Right lobe of liver (tissue), 6 donors: ENCODE results near the gene BTBD17. TPM values are rescaled to one million over a fixed set of nuclear protein-coding genes. Genes with fewer than 3 reads are reported as not detected.

Experiments used
- ATAC-seq, 4 donors: fragments of 200-7000 bp; cut with Tn5 transposase; one replicate each; pipeline ENCODE4 v1.9.1; 2020; ENCODE audit warnings: mild to moderate bottlenecking in 4 of 4, moderate library complexity in 4 of 4
- DNase-seq, 3 donors: peaks; one replicate each; pipeline ENCODE4 v3.0.0-alpha.2; 2020
- H3K27ac ChIP-seq, 3 donors: fragments of 200-600 bp; one replicate each; pipeline ENCODE4 v1.8.0; 2022
- H3K27me3 ChIP-seq, 2 donors: fragments of 200-600 bp; one replicate each; pipeline ENCODE4 v1.8.0; 2022
- H3K36me3 ChIP-seq, 4 donors: fragments of 200-600 bp; sonication (generic) in 1 of 4; one replicate each; pipeline versions ENCODE4 v1.5.1 to v1.8.0; 2017 to 2022; ENCODE audit warnings: control low read depth in 1 of 4
- H3K4me1 ChIP-seq, 4 donors: fragments of 200-600 bp; sonication (generic) in 1 of 4; one replicate each; pipeline versions ENCODE4 v1.5.1 to v1.8.0; 2017 to 2022; ENCODE audit warnings: control low read depth in 1 of 4
- H3K4me3 ChIP-seq, 3 donors: fragments of 200-600 bp; one replicate each; pipeline ENCODE4 v1.8.0; 2022
- H3K9me3 ChIP-seq, 4 donors: fragments of 200-600 bp; sonication (generic) in 1 of 4; one replicate each; pipeline versions ENCODE4 v1.5.1 to v1.8.0; 2017 to 2022; ENCODE audit warnings: control low read depth in 1 of 4
- CTCF ChIP-seq, 4 donors: fragments of 200-600 bp in 3 of 4; fragments of 450-650 bp in 1 of 4; IDR thresholded peaks; one replicate each; pipeline versions ENCODE4 v1.5.1 to v1.8.0; 2016 to 2022; ENCODE audit warnings: antibody characterized with exemption in 4 of 4, mild to moderate bottlenecking in 2 of 4
- POLR2A ChIP-seq: fragments of 450-650 bp; IDR thresholded peaks from one replicate; pipeline ENCODE4 v1.6.1; 2017; ENCODE audit warnings: antibody characterized with exemption, mild to moderate bottlenecking
- WGBS: methylation state at CpG from one replicate; pipeline ENCODE4 v1.1.6; 2018; ENCODE audit warnings: low coverage, low lambda C conversion rate; ENCODE audit not compliant: insufficient coverage; ENCODE audit errors: missing lambda C conversion rate; 5-methylcytosine and 5-hydroxymethylcytosine counted together
- intact Hi-C, 2 donors: fragments of 100-400 bp; cut with DNase I; formaldehyde crosslinking; loops; one replicate each; pipeline versions ENCODE4 v1.11.2 to v1.14.1; 2022
- total RNA-seq, 6 experiments: library from RNA; depleted of rRNA in 2 of 6; stranded (reverse); fragments of >200 nt in 2 of 6; fragmentation: NEBNext Ultra II Directional in 3 of 6; extraction: Animal tissue kit (Norgen Biotek cat#: 25700) in 3 of 6; gene quantifications; one replicate each; pipeline versions ENCODE4 v1.1.0 to v1.2.4, GENCODE V29; 2016 to 2023
- donor health status: DM: no; HTN: yes; CAD: no.
- donor health status: DM: no; HTN: no; CAD: no.
- donor health status: DM: no; HTN: no; CAD: no.
- donor health status: DM: no; HTN: yes; CAD: no.
- donor health status: DM: no; HTN: yes; CAD: no.

BTBD17 gene
- total RNA-seq, 6 experiments from 2014 or later = not detected

GRCh38 chr17:74389084-74389753 is 27.6 kb upstream of the BTBD17 start:
- DNase-seq = no peak
- 73% methylated on average over 7 of the region's 12 CpGs for WGBS
- Histone ChIP-seq H3K9me3 (no peaks in the 10 kb centered on the region), H3K4me3 (no peak overlapping the region), H3K27ac (no peak overlapping the region), H3K36me3 (no peaks in the 10 kb centered on the region), H3K4me1 (peaks cover 0 to 5% (median 0%) of the 10 kb centered on the region in 4 donors), H3K27me3 (no peaks in the 10 kb centered on the region)
- ATAC-seq = no peak
- TF ChIP-seq CTCF (IDR thresholded peaks at IDR 0.05) = no peak
- intact Hi-C loops = no loop called here

GRCh38 chr17:74387365-74388218 is 25.9 kb upstream of the BTBD17 start:
- WGBS = 77% methylated on average over 5 of the region's 17 CpGs
- TF ChIP-seq CTCF (IDR thresholded peaks at IDR 0.05) (no peak), POLR2A (no peak)
- Histone ChIP-seq H3K4me3 (no peak overlapping the region), H3K27ac (no peak overlapping the region), H3K36me3 (no peaks in the 10 kb centered on the region), H3K27me3 (no peaks in the 10 kb centered on the region), H3K9me3 (no peaks in the 10 kb centered on the region), H3K4me1 (peaks cover 0 to 5% (median 0%) of the 10 kb centered on the region in 4 donors)
- ATAC-seq (peak in 1 of 4 donors; percentile 13), DNase-seq (no peak)
- intact Hi-C loops = no loop called here

GRCh38 chr17:74386386-74386785 is 24.7 kb upstream of the BTBD17 start:
- WGBS = 50% methylated on average over 5 of the region's 8 CpGs
- DNase-seq (peak in 1 of 3 donors; percentile 41), ATAC-seq (peak; percentile 26 to 78 (median 61))
- no peaks in the 10 kb centered on the region for H3K9me3 ChIP-seq
- no peak overlapping the region for H3K27ac ChIP-seq
- H3K4me1 ChIP-seq = peaks cover 0 to 5% (median 0%) of the 10 kb centered on the region in 4 donors
- H3K4me3 ChIP-seq = no peak overlapping the region
- TF ChIP-seq CTCF (IDR thresholded peaks at IDR 0.05) (no peak), POLR2A (no peak)
- intact Hi-C loops = no loop called here
- H3K27me3 ChIP-seq = no peaks in the 10 kb centered on the region
- H3K36me3 ChIP-seq = no peaks in the 10 kb centered on the region

GRCh38 chr17:74385201-74385600 is 23.5 kb upstream of the BTBD17 start:
- intact Hi-C loops = no loop called here
- Histone ChIP-seq H3K27ac (no peak overlapping the region), H3K4me1 (peaks cover 0 to 4% (median 0%) of the 10 kb centered on the region in 4 donors), H3K36me3 (no peaks in the 10 kb centered on the region), H3K27me3 (no peaks in the 10 kb centered on the region), H3K4me3 (no peak overlapping the region), H3K9me3 (no peaks in the 10 kb centered on the region)
- no peak for DNase-seq
- no peak for TF ChIP-seq CTCF (IDR thresholded peaks at IDR 0.05)
- no peak for TF ChIP-seq POLR2A
- 86% methylated on average over 3 of the region's 3 CpGs for WGBS
- no peak for ATAC-seq
